ENCODE results near the gene PEX11G. TPM values are rescaled to one million over a fixed set of nuclear protein-coding genes. Genes with fewer than 3 reads are reported as not detected.

The PEX11G gene
- total and polyA plus RNA-seq, 9 of the 15 experiments (the other 6 are each of a cell fraction or from before 2014, with no cell fraction given): 0.07 to 3.2 (median 0.70) TPM; not detected in 1

GRCh38 chr19:7506385-7507328, 17.8 kb upstream of the PEX11G start (continued):
- TF ChIP-seq MYC (IDR thresholded peaks at IDR 0.05; ENCODE audit: low read depth, low read length) (no peak), MYC (CRISPR knock-in tag; IDR thresholded peaks at IDR 0.05; ENCODE audit: borderline replicate concordance, low read depth) (no peak), RBM15 (IDR thresholded peaks at IDR 0.05; ENCODE audit: insufficient read depth, low read length) (no peak), ZNF551 (CRISPR knock-in tag; IDR thresholded peaks at IDR 0.05) (no peak), ESRRB (CRISPR knock-in tag; IDR thresholded peaks at IDR 0.05; ENCODE audit: borderline replicate concordance) (no peak), ARID3A (IDR thresholded peaks at IDR 0.05; ENCODE audit: borderline replicate concordance, low read depth, low read length) (no peak), MAZ (CRISPR knock-in tag; conservative IDR thresholded peaks at IDR 0.05 in 1 of 2, IDR thresholded peaks at IDR 0.05 in 1 of 2) (peak in 1 of 2 experiments; percentile 55; a peak in 1 of 4 replicates), ZNF146 (CRISPR knock-in tag; IDR thresholded peaks at IDR 0.05; ENCODE audit: unreplicated experiment) (no peak), PHF8 (IDR thresholded peaks at IDR 0.05; ENCODE audit: borderline replicate concordance, low read length) (no peak), ZNF224 (CRISPR knock-in tag; IDR thresholded peaks at IDR 0.05) (no peak), ZC3H8 (IDR thresholded peaks at IDR 0.05) (peak; percentile 92; the same call in 1 of the 2 replicates), HSF4 (CRISPR knock-in tag; IDR thresholded peaks at IDR 0.05; ENCODE audit: borderline replicate concordance) (no peak), RAD21 (CRISPR knock-in tag; conservative IDR thresholded peaks at IDR 0.05 in 1 of 2, IDR thresholded peaks at IDR 0.05 in 1 of 2) (no peak), ZFP30 (CRISPR knock-in tag; IDR thresholded peaks at IDR 0.05; ENCODE audit: borderline replicate concordance) (no peak), ZNF398 (CRISPR knock-in tag; IDR thresholded peaks at IDR 0.05) (no peak), RFX5 (IDR thresholded peaks at IDR 0.05; ENCODE audit: low read depth, low read length) (no peak), HMGN3 (IDR thresholded peaks at IDR 0.05; ENCODE audit: borderline replicate concordance, extremely low read depth, insufficient read length, low read depth, low read length) (no peak), SMARCC2 (IDR thresholded peaks at IDR 0.05; ENCODE audit: low read depth) (no peak), NCOA2 (IDR thresholded peaks at IDR 0.05; ENCODE audit: partially characterized antibody in 2 of 2) (no peak), RBM14 (IDR thresholded peaks at IDR 0.05; ENCODE audit: borderline replicate concordance, insufficient read depth, low read depth, low read length) (no peak), SUPT5H (IDR thresholded peaks at IDR 0.05) (no peak), MTA2 (IDR thresholded peaks at IDR 0.05; ENCODE audit: low read depth) (peak; percentile 56), USF2 (CRISPR knock-in tag; IDR thresholded peaks at IDR 0.05) (no peak)

All from K562 (cell line).